HG02870 (cell line): ENCODE measurements around the gene E2F6.

Experiments
- ATAC-seq: cut with Tn5 transposase; IDR thresholded peaks from one replicate; pipeline ENCODE4 v1.9.1; 2021; ENCODE audit warnings: mild to moderate bottlenecking, moderate library complexity; ENCODE audit not compliant: unreplicated experiment

Gene E2F6

DNA sequence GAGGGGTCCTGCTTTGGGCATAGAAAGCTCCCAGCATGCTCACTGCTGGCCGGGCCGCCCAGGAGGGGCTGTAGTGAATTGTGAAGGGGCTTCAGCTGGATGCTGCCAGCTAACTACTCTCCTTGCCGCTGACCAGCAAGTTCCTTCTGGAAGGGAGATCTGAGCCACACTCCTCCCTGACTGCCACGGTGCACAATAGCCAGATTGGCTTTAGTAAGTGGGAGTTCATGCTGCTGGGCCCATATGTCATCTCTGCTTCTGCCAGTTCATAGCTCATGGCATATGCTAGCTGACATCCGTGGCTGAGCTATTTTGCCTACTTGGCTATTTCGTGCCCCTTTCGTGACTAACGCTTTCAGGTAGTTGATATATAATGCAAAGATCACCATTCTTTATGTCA, 69.9 kb downstream of the E2F6 start:
- ATAC-seq: no peak

DNA sequence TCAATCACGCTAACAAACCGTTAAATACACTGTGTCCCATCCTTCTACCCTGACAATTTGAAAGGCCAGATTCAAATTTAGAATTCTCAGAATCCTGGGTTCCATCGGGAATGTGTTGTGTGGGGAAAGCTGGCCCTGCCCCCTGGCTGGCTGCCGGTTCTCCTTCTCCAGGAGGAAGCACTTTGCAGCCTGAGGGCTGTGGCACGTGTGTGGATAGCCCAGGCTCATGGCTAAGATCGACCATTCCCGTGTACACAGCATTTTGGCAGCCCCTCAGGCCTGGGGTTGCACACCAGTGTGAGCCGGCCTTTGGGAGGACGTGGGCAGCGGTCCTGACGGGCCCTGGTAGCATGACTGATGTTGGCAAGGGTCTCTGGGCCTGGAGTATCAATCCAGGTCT, 70.6 kb downstream of the E2F6 start:
- ATAC-seq: no peak
